GM23338 (cell line): Measurements from ENCODE around the gene CCN2.

Experiments used
- CREB1 ChIP-seq: fragments of 250-450 bp; sonication (Bioruptor Pico); IDR thresholded peaks from 2 replicates; pipeline ENCODE4 v1.5.0; 2020; ENCODE audit warnings: low read depth, mild to moderate bottlenecking, moderate library complexity
- EZH2 ChIP-seq: fragments of 200-600 bp; sonication (generic); IDR thresholded peaks from one replicate; pipeline ENCODE4 v1.8.0; 2017; ENCODE audit warnings: antibody characterized with exemption, mild to moderate bottlenecking, low read depth; ENCODE audit not compliant: unreplicated experiment
- EZH2phosphoT487 ChIP-seq: fragments of 200-600 bp; sonication (generic); IDR thresholded peaks from one replicate; pipeline ENCODE4 v1.8.1; 2018; ENCODE audit warnings: antibody characterized with exemption; ENCODE audit not compliant: unreplicated experiment
- JUNB ChIP-seq: IDR thresholded peaks from one replicate; pipeline ENCODE4 v1.6.1; 2016; ENCODE audit warnings: antibody characterized with exemption; ENCODE audit not compliant: unreplicated experiment
- POLR2AphosphoS5 ChIP-seq: IDR thresholded peaks from 2 replicates; pipeline ENCODE4 v1.6.1; 2016; ENCODE audit warnings: antibody characterized with exemption, low read depth
- ZNF114 ChIP-seq: fragments of 250-450 bp; sonication (Bioruptor Pico); IDR thresholded peaks from 2 replicates; pipeline ENCODE4 v1.5.0; 2020; ENCODE audit warnings: mild to moderate bottlenecking, moderate library complexity
- ZNF331 ChIP-seq: fragments of 250-450 bp; sonication (Bioruptor Pico); IDR thresholded peaks from 2 replicates; pipeline ENCODE4 v1.5.0; 2020; ENCODE audit warnings: low read depth, mild to moderate bottlenecking, moderate library complexity
- TF ChIP-seq, protein P1 (sequence below), 2 experiments: fragments of 200-600 bp in 1 of 2; sonication (generic) in 1 of 2; conservative IDR thresholded peaks; 2 replicates each; pipeline versions ENCODE4 v1.5.1 to v1.6.1; 2016 to 2017; ENCODE audit warnings: antibody characterized with exemption in 2 of 2, low read depth in 2 of 2, mild to moderate bottlenecking in 2 of 2, moderate library complexity in 1 of 2
- TF ChIP-seq, protein P2 (sequence below): IDR thresholded peaks from 2 replicates; pipeline ENCODE4 v1.6.1; 2016; ENCODE audit warnings: antibody characterized with exemption
- TF ChIP-seq, protein P3 (sequence below): IDR thresholded peaks from one replicate; pipeline ENCODE4 v1.6.1; 2018; ENCODE audit warnings: antibody characterized with exemption; ENCODE audit not compliant: unreplicated experiment
- TF ChIP-seq, protein P4 (sequence below): fragments of 250-450 bp; sonication (Bioruptor Pico); IDR thresholded peaks from 2 replicates; pipeline ENCODE4 v1.5.0; 2020; ENCODE audit warnings: mild to moderate bottlenecking, moderate library complexity

DNA sequence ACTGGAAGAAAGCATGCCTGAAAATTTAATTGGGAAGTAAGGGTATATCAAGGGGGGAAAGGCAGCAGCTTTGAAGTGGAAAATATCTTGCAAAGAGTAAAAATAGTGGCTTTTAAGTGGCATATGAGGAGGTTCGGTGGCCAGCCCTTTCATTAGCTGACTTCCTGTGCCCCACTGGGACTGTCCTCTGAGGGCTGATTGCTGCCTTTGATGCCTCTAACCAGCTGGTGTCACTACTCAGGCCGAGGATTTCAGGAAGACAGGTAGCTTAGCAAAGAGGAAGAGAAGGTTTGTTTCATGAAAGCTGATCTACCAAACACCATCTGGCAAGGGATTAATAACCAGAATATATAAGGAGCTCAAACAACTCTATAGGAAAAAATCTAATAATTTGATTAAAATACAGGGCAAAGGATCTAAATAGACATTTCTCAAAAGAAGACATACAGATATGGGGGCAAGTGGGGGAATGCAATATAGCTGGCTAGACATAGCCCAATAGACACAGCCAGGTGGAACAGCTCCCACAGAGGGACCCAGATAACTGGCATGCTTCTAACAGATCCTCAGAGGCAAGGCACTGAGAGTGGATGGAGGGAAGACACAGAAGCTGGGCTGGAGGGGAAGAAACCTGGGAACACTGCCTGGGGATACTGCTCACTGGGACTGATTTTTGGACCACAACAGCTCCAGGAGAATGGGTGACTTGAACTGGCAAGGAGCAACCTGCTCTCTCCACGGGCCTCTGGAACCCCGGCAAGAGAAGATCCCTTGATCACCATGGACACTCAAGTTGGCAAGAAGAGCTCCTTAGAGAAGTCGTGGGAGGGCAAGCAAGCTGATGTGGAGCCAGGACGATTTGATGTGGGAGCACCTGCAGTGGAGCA lies 33.2 kb downstream of the CCN2 start:
- TF ChIP-seq, protein P1, sequence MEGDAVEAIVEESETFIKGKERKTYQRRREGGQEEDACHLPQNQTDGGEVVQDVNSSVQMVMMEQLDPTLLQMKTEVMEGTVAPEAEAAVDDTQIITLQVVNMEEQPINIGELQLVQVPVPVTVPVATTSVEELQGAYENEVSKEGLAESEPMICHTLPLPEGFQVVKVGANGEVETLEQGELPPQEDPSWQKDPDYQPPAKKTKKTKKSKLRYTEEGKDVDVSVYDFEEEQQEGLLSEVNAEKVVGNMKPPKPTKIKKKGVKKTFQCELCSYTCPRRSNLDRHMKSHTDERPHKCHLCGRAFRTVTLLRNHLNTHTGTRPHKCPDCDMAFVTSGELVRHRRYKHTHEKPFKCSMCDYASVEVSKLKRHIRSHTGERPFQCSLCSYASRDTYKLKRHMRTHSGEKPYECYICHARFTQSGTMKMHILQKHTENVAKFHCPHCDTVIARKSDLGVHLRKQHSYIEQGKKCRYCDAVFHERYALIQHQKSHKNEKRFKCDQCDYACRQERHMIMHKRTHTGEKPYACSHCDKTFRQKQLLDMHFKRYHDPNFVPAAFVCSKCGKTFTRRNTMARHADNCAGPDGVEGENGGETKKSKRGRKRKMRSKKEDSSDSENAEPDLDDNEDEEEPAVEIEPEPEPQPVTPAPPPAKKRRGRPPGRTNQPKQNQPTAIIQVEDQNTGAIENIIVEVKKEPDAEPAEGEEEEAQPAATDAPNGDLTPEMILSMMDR (conservative IDR thresholded peaks at IDR 0.05; ENCODE audit: low read depth in 2 of 2) = no peak
- TF ChIP-seq, protein P2, sequence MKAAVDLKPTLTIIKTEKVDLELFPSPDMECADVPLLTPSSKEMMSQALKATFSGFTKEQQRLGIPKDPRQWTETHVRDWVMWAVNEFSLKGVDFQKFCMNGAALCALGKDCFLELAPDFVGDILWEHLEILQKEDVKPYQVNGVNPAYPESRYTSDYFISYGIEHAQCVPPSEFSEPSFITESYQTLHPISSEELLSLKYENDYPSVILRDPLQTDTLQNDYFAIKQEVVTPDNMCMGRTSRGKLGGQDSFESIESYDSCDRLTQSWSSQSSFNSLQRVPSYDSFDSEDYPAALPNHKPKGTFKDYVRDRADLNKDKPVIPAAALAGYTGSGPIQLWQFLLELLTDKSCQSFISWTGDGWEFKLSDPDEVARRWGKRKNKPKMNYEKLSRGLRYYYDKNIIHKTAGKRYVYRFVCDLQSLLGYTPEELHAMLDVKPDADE = no peak
- no peak for TF ChIP-seq JUNB
- TF ChIP-seq, protein P3, sequence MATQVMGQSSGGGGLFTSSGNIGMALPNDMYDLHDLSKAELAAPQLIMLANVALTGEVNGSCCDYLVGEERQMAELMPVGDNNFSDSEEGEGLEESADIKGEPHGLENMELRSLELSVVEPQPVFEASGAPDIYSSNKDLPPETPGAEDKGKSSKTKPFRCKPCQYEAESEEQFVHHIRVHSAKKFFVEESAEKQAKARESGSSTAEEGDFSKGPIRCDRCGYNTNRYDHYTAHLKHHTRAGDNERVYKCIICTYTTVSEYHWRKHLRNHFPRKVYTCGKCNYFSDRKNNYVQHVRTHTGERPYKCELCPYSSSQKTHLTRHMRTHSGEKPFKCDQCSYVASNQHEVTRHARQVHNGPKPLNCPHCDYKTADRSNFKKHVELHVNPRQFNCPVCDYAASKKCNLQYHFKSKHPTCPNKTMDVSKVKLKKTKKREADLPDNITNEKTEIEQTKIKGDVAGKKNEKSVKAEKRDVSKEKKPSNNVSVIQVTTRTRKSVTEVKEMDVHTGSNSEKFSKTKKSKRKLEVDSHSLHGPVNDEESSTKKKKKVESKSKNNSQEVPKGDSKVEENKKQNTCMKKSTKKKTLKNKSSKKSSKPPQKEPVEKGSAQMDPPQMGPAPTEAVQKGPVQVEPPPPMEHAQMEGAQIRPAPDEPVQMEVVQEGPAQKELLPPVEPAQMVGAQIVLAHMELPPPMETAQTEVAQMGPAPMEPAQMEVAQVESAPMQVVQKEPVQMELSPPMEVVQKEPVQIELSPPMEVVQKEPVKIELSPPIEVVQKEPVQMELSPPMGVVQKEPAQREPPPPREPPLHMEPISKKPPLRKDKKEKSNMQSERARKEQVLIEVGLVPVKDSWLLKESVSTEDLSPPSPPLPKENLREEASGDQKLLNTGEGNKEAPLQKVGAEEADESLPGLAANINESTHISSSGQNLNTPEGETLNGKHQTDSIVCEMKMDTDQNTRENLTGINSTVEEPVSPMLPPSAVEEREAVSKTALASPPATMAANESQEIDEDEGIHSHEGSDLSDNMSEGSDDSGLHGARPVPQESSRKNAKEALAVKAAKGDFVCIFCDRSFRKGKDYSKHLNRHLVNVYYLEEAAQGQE = no peak
- TF ChIP-seq ZNF331 (CRISPR knock-in tag) = no peak
- no peak for TF ChIP-seq ZNF114 (CRISPR knock-in tag)
- no peak for TF ChIP-seq EZH2
- TF ChIP-seq POLR2AphosphoS5 = no peak; the same call in none of the 2 replicates
- TF ChIP-seq CREB1 (CRISPR knock-in tag) = no peak
- no peak for TF ChIP-seq EZH2phosphoT487
- TF ChIP-seq, protein P4, sequence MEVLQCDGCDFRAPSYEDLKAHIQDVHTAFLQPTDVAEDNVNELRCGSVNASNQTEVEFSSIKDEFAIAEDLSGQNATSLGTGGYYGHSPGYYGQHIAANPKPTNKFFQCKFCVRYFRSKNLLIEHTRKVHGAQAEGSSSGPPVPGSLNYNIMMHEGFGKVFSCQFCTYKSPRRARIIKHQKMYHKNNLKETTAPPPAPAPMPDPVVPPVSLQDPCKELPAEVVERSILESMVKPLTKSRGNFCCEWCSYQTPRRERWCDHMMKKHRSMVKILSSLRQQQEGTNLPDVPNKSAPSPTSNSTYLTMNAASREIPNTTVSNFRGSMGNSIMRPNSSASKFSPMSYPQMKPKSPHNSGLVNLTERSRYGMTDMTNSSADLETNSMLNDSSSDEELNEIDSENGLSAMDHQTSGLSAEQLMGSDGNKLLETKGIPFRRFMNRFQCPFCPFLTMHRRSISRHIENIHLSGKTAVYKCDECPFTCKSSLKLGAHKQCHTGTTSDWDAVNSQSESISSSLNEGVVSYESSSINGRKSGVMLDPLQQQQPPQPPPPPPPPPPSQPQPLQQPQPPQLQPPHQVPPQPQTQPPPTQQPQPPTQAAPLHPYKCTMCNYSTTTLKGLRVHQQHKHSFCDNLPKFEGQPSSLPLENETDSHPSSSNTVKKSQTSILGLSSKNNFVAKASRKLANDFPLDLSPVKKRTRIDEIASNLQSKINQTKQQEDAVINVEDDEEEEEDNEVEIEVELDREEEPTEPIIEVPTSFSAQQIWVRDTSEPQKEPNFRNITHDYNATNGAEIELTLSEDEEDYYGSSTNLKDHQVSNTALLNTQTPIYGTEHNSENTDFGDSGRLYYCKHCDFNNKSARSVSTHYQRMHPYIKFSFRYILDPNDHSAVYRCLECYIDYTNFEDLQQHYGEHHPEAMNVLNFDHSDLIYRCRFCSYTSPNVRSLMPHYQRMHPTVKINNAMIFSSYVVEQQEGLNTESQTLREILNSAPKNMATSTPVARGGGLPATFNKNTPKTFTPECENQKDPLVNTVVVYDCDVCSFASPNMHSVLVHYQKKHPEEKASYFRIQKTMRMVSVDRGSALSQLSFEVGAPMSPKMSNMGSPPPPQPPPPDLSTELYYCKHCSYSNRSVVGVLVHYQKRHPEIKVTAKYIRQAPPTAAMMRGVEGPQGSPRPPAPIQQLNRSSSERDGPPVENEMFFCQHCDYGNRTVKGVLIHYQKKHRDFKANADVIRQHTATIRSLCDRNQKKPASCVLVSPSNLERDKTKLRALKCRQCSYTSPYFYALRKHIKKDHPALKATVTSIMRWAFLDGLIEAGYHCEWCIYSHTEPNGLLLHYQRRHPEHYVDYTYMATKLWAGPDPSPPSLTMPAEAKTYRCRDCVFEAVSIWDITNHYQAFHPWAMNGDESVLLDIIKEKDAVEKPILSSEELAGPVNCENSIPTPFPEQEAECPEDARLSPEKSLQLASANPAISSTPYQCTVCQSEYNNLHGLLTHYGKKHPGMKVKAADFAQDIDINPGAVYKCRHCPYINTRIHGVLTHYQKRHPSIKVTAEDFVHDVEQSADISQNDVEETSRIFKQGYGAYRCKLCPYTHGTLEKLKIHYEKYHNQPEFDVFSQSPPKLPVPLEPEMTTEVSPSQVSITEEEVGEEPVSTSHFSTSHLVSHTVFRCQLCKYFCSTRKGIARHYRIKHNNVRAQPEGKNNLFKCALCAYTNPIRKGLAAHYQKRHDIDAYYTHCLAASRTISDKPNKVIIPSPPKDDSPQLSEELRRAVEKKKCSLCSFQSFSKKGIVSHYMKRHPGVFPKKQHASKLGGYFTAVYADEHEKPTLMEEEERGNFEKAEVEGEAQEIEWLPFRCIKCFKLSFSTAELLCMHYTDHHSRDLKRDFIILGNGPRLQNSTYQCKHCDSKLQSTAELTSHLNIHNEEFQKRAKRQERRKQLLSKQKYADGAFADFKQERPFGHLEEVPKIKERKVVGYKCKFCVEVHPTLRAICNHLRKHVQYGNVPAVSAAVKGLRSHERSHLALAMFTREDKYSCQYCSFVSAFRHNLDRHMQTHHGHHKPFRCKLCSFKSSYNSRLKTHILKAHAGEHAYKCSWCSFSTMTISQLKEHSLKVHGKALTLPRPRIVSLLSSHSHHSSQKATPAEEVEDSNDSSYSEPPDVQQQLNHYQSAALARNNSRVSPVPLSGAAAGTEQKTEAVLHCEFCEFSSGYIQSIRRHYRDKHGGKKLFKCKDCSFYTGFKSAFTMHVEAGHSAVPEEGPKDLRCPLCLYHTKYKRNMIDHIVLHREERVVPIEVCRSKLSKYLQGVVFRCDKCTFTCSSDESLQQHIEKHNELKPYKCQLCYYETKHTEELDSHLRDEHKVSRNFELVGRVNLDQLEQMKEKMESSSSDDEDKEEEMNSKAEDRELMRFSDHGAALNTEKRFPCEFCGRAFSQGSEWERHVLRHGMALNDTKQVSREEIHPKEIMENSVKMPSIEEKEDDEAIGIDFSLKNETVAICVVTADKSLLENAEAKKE (CRISPR knock-in tag) = no peak
